Astrocyte (in vitro differentiated cells and primary cell): Measurements from ENCODE around the gene PRKAG2.

Source experiments
- EZH2 ChIP-seq: IDR thresholded peaks from 2 replicates; pipeline ENCODE4 v1.6.1; 2012; ENCODE audit warnings: mild to moderate bottlenecking, low read length, inconsistent platforms; ENCODE audit not compliant: insufficient read depth
- TF ChIP-seq, protein P1 (sequence below): IDR thresholded peaks from 2 replicates; pipeline ENCODE4 v1.5.1; 2011; ENCODE audit warnings: low read depth, mild to moderate bottlenecking, inconsistent platforms, low read length, moderate library complexity; ENCODE audit not compliant: insufficient read depth

- TF ChIP-seq, protein P1, sequence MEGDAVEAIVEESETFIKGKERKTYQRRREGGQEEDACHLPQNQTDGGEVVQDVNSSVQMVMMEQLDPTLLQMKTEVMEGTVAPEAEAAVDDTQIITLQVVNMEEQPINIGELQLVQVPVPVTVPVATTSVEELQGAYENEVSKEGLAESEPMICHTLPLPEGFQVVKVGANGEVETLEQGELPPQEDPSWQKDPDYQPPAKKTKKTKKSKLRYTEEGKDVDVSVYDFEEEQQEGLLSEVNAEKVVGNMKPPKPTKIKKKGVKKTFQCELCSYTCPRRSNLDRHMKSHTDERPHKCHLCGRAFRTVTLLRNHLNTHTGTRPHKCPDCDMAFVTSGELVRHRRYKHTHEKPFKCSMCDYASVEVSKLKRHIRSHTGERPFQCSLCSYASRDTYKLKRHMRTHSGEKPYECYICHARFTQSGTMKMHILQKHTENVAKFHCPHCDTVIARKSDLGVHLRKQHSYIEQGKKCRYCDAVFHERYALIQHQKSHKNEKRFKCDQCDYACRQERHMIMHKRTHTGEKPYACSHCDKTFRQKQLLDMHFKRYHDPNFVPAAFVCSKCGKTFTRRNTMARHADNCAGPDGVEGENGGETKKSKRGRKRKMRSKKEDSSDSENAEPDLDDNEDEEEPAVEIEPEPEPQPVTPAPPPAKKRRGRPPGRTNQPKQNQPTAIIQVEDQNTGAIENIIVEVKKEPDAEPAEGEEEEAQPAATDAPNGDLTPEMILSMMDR: no peak
- no peak for TF ChIP-seq EZH2
Observed at GRCh38 chr7:151921451-151921850, 44.5 kb upstream of the PRKAG2 start.
